ENCODE data around the gene EFNA5. TPM values are rescaled to one million over a fixed set of nuclear protein-coding genes. Genes with fewer than 3 reads are reported as not detected.

The EFNA5 gene
- total and polyA plus RNA-seq, 2 experiments from 2014 or later = 7.5 to 10.1 TPM

DNA sequence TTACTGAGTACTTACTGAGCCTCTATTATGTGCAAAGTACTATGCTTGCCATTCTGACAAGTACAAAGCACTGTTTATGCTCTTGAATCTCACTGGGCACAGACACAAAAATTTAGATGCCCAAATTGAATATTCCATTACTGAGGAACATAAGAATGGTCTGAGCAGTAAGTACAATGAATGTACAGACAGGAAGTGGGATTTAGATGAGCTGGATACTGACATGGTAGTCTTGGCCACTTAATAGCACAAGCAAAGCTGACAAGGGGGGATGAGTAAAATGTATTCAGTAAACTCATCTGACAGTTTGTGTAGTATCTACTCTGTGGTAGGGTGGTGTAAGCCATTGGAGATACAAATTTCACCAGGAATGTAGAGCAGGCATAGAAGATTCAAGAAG lies 132.4 kb downstream of the EFNA5 start:
- Mint-ChIP-seq H3K4me1 (peaks cover 31% of the 10 kb centered on the region), H3K27me3 (ENCODE audit: insufficient read depth, low read depth, poor library complexity) (no peaks in the 10 kb centered on the region), H3K9me3 (no peaks in the 10 kb centered on the region), H3K27ac (no peak overlapping the region), H3K36me3 (ENCODE audit: low read depth) (no peaks in the 10 kb centered on the region), H3K4me3 (no peak overlapping the region)
- no peak for DNase-seq (ENCODE audit: low spot score)
- no peaks in the 10 kb centered on the region for H4K20me1 ChIP-seq (replicated peaks; ENCODE audit: insufficient read depth)
- no peak for ATAC-seq
- no peak overlapping the region for H2AFZ ChIP-seq
- H3K27ac ChIP-seq (ENCODE audit: low read depth) = no peak overlapping the region
- no peaks in the 10 kb centered on the region for H3K79me2 ChIP-seq (replicated peaks; ENCODE audit: insufficient read depth)
- TF ChIP-seq, protein P1, sequence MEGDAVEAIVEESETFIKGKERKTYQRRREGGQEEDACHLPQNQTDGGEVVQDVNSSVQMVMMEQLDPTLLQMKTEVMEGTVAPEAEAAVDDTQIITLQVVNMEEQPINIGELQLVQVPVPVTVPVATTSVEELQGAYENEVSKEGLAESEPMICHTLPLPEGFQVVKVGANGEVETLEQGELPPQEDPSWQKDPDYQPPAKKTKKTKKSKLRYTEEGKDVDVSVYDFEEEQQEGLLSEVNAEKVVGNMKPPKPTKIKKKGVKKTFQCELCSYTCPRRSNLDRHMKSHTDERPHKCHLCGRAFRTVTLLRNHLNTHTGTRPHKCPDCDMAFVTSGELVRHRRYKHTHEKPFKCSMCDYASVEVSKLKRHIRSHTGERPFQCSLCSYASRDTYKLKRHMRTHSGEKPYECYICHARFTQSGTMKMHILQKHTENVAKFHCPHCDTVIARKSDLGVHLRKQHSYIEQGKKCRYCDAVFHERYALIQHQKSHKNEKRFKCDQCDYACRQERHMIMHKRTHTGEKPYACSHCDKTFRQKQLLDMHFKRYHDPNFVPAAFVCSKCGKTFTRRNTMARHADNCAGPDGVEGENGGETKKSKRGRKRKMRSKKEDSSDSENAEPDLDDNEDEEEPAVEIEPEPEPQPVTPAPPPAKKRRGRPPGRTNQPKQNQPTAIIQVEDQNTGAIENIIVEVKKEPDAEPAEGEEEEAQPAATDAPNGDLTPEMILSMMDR (conservative IDR thresholded peaks at IDR 0.05; ENCODE audit: low read depth in 2 of 2) = no peak
- TF ChIP-seq ZNF114 (CRISPR knock-in tag; IDR thresholded peaks at IDR 0.05) (no peak), CREB1 (CRISPR knock-in tag; IDR thresholded peaks at IDR 0.05; ENCODE audit: low read depth) (no peak), POLR2AphosphoS5 (IDR thresholded peaks at IDR 0.05; ENCODE audit: low read depth) (no peak), JUNB (IDR thresholded peaks at IDR 0.05; ENCODE audit: unreplicated experiment) (no peak), ZNF331 (CRISPR knock-in tag; IDR thresholded peaks at IDR 0.05; ENCODE audit: low read depth) (no peak), STAT1 (IDR thresholded peaks at IDR 0.05; ENCODE audit: unreplicated experiment) (no peak), EZH2phosphoT487 (IDR thresholded peaks at IDR 0.05; ENCODE audit: unreplicated experiment) (no peak), NANOG (IDR thresholded peaks at IDR 0.05; ENCODE audit: borderline replicate concordance) (no peak), EZH2 (IDR thresholded peaks at IDR 0.05; ENCODE audit: low read depth, unreplicated experiment) (no peak)
- TF ChIP-seq, protein P2, sequence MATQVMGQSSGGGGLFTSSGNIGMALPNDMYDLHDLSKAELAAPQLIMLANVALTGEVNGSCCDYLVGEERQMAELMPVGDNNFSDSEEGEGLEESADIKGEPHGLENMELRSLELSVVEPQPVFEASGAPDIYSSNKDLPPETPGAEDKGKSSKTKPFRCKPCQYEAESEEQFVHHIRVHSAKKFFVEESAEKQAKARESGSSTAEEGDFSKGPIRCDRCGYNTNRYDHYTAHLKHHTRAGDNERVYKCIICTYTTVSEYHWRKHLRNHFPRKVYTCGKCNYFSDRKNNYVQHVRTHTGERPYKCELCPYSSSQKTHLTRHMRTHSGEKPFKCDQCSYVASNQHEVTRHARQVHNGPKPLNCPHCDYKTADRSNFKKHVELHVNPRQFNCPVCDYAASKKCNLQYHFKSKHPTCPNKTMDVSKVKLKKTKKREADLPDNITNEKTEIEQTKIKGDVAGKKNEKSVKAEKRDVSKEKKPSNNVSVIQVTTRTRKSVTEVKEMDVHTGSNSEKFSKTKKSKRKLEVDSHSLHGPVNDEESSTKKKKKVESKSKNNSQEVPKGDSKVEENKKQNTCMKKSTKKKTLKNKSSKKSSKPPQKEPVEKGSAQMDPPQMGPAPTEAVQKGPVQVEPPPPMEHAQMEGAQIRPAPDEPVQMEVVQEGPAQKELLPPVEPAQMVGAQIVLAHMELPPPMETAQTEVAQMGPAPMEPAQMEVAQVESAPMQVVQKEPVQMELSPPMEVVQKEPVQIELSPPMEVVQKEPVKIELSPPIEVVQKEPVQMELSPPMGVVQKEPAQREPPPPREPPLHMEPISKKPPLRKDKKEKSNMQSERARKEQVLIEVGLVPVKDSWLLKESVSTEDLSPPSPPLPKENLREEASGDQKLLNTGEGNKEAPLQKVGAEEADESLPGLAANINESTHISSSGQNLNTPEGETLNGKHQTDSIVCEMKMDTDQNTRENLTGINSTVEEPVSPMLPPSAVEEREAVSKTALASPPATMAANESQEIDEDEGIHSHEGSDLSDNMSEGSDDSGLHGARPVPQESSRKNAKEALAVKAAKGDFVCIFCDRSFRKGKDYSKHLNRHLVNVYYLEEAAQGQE (IDR thresholded peaks at IDR 0.05; ENCODE audit: unreplicated experiment) = no peak
- TF ChIP-seq, protein P3, sequence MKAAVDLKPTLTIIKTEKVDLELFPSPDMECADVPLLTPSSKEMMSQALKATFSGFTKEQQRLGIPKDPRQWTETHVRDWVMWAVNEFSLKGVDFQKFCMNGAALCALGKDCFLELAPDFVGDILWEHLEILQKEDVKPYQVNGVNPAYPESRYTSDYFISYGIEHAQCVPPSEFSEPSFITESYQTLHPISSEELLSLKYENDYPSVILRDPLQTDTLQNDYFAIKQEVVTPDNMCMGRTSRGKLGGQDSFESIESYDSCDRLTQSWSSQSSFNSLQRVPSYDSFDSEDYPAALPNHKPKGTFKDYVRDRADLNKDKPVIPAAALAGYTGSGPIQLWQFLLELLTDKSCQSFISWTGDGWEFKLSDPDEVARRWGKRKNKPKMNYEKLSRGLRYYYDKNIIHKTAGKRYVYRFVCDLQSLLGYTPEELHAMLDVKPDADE (IDR thresholded peaks at IDR 0.05) = no peak
- TF ChIP-seq, protein P4, sequence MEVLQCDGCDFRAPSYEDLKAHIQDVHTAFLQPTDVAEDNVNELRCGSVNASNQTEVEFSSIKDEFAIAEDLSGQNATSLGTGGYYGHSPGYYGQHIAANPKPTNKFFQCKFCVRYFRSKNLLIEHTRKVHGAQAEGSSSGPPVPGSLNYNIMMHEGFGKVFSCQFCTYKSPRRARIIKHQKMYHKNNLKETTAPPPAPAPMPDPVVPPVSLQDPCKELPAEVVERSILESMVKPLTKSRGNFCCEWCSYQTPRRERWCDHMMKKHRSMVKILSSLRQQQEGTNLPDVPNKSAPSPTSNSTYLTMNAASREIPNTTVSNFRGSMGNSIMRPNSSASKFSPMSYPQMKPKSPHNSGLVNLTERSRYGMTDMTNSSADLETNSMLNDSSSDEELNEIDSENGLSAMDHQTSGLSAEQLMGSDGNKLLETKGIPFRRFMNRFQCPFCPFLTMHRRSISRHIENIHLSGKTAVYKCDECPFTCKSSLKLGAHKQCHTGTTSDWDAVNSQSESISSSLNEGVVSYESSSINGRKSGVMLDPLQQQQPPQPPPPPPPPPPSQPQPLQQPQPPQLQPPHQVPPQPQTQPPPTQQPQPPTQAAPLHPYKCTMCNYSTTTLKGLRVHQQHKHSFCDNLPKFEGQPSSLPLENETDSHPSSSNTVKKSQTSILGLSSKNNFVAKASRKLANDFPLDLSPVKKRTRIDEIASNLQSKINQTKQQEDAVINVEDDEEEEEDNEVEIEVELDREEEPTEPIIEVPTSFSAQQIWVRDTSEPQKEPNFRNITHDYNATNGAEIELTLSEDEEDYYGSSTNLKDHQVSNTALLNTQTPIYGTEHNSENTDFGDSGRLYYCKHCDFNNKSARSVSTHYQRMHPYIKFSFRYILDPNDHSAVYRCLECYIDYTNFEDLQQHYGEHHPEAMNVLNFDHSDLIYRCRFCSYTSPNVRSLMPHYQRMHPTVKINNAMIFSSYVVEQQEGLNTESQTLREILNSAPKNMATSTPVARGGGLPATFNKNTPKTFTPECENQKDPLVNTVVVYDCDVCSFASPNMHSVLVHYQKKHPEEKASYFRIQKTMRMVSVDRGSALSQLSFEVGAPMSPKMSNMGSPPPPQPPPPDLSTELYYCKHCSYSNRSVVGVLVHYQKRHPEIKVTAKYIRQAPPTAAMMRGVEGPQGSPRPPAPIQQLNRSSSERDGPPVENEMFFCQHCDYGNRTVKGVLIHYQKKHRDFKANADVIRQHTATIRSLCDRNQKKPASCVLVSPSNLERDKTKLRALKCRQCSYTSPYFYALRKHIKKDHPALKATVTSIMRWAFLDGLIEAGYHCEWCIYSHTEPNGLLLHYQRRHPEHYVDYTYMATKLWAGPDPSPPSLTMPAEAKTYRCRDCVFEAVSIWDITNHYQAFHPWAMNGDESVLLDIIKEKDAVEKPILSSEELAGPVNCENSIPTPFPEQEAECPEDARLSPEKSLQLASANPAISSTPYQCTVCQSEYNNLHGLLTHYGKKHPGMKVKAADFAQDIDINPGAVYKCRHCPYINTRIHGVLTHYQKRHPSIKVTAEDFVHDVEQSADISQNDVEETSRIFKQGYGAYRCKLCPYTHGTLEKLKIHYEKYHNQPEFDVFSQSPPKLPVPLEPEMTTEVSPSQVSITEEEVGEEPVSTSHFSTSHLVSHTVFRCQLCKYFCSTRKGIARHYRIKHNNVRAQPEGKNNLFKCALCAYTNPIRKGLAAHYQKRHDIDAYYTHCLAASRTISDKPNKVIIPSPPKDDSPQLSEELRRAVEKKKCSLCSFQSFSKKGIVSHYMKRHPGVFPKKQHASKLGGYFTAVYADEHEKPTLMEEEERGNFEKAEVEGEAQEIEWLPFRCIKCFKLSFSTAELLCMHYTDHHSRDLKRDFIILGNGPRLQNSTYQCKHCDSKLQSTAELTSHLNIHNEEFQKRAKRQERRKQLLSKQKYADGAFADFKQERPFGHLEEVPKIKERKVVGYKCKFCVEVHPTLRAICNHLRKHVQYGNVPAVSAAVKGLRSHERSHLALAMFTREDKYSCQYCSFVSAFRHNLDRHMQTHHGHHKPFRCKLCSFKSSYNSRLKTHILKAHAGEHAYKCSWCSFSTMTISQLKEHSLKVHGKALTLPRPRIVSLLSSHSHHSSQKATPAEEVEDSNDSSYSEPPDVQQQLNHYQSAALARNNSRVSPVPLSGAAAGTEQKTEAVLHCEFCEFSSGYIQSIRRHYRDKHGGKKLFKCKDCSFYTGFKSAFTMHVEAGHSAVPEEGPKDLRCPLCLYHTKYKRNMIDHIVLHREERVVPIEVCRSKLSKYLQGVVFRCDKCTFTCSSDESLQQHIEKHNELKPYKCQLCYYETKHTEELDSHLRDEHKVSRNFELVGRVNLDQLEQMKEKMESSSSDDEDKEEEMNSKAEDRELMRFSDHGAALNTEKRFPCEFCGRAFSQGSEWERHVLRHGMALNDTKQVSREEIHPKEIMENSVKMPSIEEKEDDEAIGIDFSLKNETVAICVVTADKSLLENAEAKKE (CRISPR knock-in tag; IDR thresholded peaks at IDR 0.05) = no peak
- H3K36me3 ChIP-seq (ENCODE audit: insufficient read depth) = no peaks in the 10 kb centered on the region
- no peak overlapping the region for H3K4me3 ChIP-seq
- no peaks in the 10 kb centered on the region for H3K27me3 ChIP-seq (ENCODE audit: insufficient read depth)
- no peak overlapping the region for H3K4me2 ChIP-seq
- H3K4me1 ChIP-seq (ENCODE audit: insufficient read depth) = peaks cover 12% of the 10 kb centered on the region
- H3K9me2 ChIP-seq (ENCODE audit: insufficient read depth) = no peaks in the 10 kb centered on the region
- H3F3A ChIP-seq (replicated peaks; ENCODE audit: low read depth) = no peaks in the 10 kb centered on the region
